Activated naive CD8-positive, alpha-beta T cell treated with anti-CD3 and anti-CD28 coated beads, Interleukin-2, amount 50 U/mL, for 24 hours (primary cell): ENCODE data around the gene ZNF737.
"Not testable (repeated sequence)": the region's sequence is repeated elsewhere in the genome, so short reads cannot be mapped to it uniquely, and the experiment has no call there.

Source experiments
- ATAC-seq: fragments of 150-1000 bp; cut with Tn5 transposase; one replicate; pipeline ENCODE4 v1.10.0; 2021
- DNase-seq: peaks from one replicate; pipeline ENCODE4 v3.0.0; 2021
- H3K27ac Mint-ChIP-seq: one replicate; pipeline ENCODE4 v1.8.0; 2021; ENCODE audit warnings: mild to moderate bottlenecking, mixed read lengths
- H3K27me3 Mint-ChIP-seq: one replicate; pipeline ENCODE4 v1.8.0; 2021; ENCODE audit warnings: mixed read lengths
- H3K36me3 Mint-ChIP-seq: one replicate; pipeline ENCODE4 v1.8.0; 2021; ENCODE audit warnings: low read depth, mixed read lengths
- H3K4me1 Mint-ChIP-seq: one replicate; pipeline ENCODE4 v1.8.0; 2021; ENCODE audit warnings: mixed read lengths
- H3K4me3 Mint-ChIP-seq: one replicate; pipeline ENCODE4 v1.8.0; 2021; ENCODE audit warnings: mild to moderate bottlenecking, moderate library complexity, mixed read lengths
- H3K9me3 Mint-ChIP-seq: one replicate; pipeline ENCODE4 v1.8.0; 2021; ENCODE audit warnings: mixed read lengths

The ZNF737 gene

GRCh38 chr19:20565321-20566018 lies at the start of gene ZNF737:
ZNF737 (minus strand) TSS chr19:20565781; CDS start chr19:20565640, 141 bp downstream.
- ATAC-seq (peak; percentile 96), DNase-seq (peak; percentile 88)
- H3K36me3 Mint-ChIP-seq = peaks cover 50% of the 10 kb centered on the region
- peak within 1 kb of the TSS; percentile 92 for H3K4me3 Mint-ChIP-seq
- H3K27me3 Mint-ChIP-seq = no peaks in the 10 kb centered on the region
- peaks cover 44% of the 10 kb centered on the region for H3K9me3 Mint-ChIP-seq
- H3K27ac Mint-ChIP-seq = peak within 1 kb of the TSS; percentile 92
- peaks cover 26% of the 10 kb centered on the region for H3K4me1 Mint-ChIP-seq

DNA sequence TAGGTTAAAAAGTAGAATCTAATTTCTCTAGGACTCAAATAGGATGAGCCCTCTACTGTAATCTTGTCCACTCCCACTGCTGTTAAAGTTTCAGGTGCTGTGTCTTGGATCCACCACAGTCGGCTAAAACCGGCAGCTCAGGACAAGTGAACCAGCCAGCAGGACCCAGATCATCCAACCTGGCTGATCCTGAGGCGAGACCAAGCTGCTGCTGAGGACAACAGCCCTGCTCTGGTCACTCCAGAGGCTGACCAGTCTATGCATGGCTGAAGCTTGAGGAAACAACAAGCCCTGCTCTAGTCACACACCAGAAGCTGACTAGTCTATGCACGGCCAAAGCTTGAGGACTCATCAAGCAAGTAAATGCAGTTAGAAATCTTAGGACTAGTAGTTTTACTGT lies 49.4 kb upstream of the ZNF737 start:
- H3K27ac Mint-ChIP-seq, H3K4me1 Mint-ChIP-seq, ATAC-seq, H3K4me3 Mint-ChIP-seq, DNase-seq, H3K36me3 Mint-ChIP-seq, H3K27me3 Mint-ChIP-seq: not testable (repeated sequence)
- H3K9me3 Mint-ChIP-seq = peaks cover 69% of the 10 kb centered on the region

GRCh38 chr19:20612711-20613316 lies 47.2 kb upstream of the ZNF737 start:
- no peak for DNase-seq
- no peak overlapping the region for H3K27ac Mint-ChIP-seq
- no peak overlapping the region for H3K4me3 Mint-ChIP-seq

GRCh38 chr19:20611866-20612265 lies 46.3 kb upstream of the ZNF737 start:
- Mint-ChIP-seq H3K36me3 (peaks cover 8% of the 10 kb centered on the region), H3K9me3 (peaks cover 66% of the 10 kb centered on the region), H3K4me3 (no peak overlapping the region), H3K4me1 (no peaks in the 10 kb centered on the region), H3K27me3 (no peaks in the 10 kb centered on the region), H3K27ac (no peak overlapping the region)
- ATAC-seq (no peak), DNase-seq (no peak)

More at GRCh38 chr19:20612711-20613316, 47.2 kb upstream of the ZNF737 start:
- ATAC-seq = no peak
- H3K9me3 Mint-ChIP-seq = peaks cover 69% of the 10 kb centered on the region
- H3K27me3 Mint-ChIP-seq = no peaks in the 10 kb centered on the region
- H3K36me3 Mint-ChIP-seq = peaks cover 8% of the 10 kb centered on the region
- no peaks in the 10 kb centered on the region for H3K4me1 Mint-ChIP-seq

GRCh38 chr19:20607943-20608342 lies 42.4 kb upstream of the ZNF737 start:
- no peak for DNase-seq
- no peak overlapping the region for H3K27ac Mint-ChIP-seq
- H3K27me3 Mint-ChIP-seq = no peaks in the 10 kb centered on the region
- H3K36me3 Mint-ChIP-seq = peaks cover 3% of the 10 kb centered on the region
- no peak for ATAC-seq
- no peaks in the 10 kb centered on the region for H3K4me1 Mint-ChIP-seq
- peaks cover 57% of the 10 kb centered on the region for H3K9me3 Mint-ChIP-seq
- H3K4me3 Mint-ChIP-seq = no peak overlapping the region

DNA sequence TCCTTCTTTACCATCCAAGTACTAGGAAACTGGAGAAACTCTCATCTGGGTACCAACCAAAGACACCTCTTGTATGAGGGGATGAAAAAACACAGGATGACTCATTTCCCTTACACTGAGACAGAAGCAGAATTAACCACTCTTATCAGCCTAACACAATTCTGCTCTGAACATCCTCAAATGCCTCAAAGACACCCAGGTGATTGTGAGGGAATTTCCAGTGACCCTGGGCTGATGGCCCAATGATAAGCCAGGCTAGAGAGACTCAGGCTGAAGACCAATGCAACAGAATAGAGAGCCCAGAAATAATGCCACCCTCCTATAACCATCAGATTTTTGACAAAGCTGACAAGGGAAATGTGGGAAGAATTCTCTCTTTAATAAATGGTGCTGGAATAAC lies 7.0 kb downstream of the ZNF737 start:
- Mint-ChIP-seq H3K27me3 (no peaks in the 10 kb centered on the region), H3K4me3 (no peak overlapping the region), H3K4me1 (peaks cover 17% of the 10 kb centered on the region), H3K27ac (no peak overlapping the region), H3K36me3 (peaks cover 92% of the 10 kb centered on the region), H3K9me3 (peaks cover 54% of the 10 kb centered on the region)
- ATAC-seq (no peak), DNase-seq (no peak)

DNA sequence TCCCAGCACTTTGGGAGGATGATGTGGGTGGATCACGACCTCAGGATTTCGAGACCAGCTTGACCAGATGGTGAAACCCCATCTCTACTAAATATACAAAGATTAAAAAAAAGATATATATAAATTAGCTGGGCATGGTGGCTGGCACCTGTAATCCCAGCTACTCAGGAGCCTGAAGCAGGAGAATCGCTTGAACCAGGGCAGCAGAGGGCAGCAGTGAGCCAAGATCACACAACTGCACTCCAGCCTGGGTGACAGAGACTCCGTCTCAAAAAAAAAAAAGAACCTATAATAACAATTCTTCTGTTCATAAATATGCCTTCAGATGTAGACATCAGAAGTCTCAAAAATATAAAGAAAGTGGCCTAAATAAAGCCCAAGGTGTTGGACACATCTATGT lies 7.6 kb downstream of the ZNF737 start:
- Mint-ChIP-seq H3K4me1 (peaks cover 15% of the 10 kb centered on the region), H3K4me3 (no peak overlapping the region), H3K36me3 (peaks cover 91% of the 10 kb centered on the region), H3K9me3 (peaks cover 54% of the 10 kb centered on the region), H3K27ac (no peak overlapping the region), H3K27me3 (no peaks in the 10 kb centered on the region)
- DNase-seq (no peak), ATAC-seq (no peak)

GRCh38 chr19:20544667-20545333 lies 20.8 kb downstream of the ZNF737 start:
- ATAC-seq, H3K27me3 Mint-ChIP-seq, DNase-seq, H3K4me3 Mint-ChIP-seq, H3K4me1 Mint-ChIP-seq, H3K27ac Mint-ChIP-seq: not testable (repeated sequence)
- peaks cover 43% of the 10 kb centered on the region for H3K9me3 Mint-ChIP-seq
- peaks cover 71% of the 10 kb centered on the region for H3K36me3 Mint-ChIP-seq

- ATAC-seq, DNase-seq, H3K27me3 Mint-ChIP-seq, H3K4me3 Mint-ChIP-seq, H3K27ac Mint-ChIP-seq, H3K4me1 Mint-ChIP-seq: not testable (repeated sequence)
- Mint-ChIP-seq H3K9me3 (peaks cover 35% of the 10 kb centered on the region), H3K36me3 (peaks cover 42% of the 10 kb centered on the region)
Observed at GRCh38 chr19:20530303-20530702, 35.3 kb downstream of the ZNF737 start.

GRCh38 chr19:20513189-20513904 lies 52.2 kb downstream of the ZNF737 start:
- no peak for ATAC-seq
- Mint-ChIP-seq H3K36me3 (peaks cover 10% of the 10 kb centered on the region), H3K27me3 (no peaks in the 10 kb centered on the region), H3K4me3 (no peak overlapping the region), H3K27ac (no peak overlapping the region), H3K9me3 (peaks cover 50% of the 10 kb centered on the region), H3K4me1 (no peaks in the 10 kb centered on the region)
- DNase-seq = no peak

GRCh38 chr19:20503476-20503875 lies 62.1 kb downstream of the ZNF737 start:
- H3K36me3 Mint-ChIP-seq = no peaks in the 10 kb centered on the region
- DNase-seq (no peak), ATAC-seq (no peak)
- H3K27me3 Mint-ChIP-seq = no peaks in the 10 kb centered on the region
- H3K4me3 Mint-ChIP-seq = no peak overlapping the region
- no peaks in the 10 kb centered on the region for H3K4me1 Mint-ChIP-seq
- no peak overlapping the region for H3K27ac Mint-ChIP-seq
- H3K9me3 Mint-ChIP-seq = peaks cover 60% of the 10 kb centered on the region
